SW480 (cell line): ENCODE measurements around the gene CAPZA1.

Source experiments
- DNase-seq: peaks from one replicate; pipeline ENCODE4 v3.0.0-alpha.2; 2016; ENCODE audit warnings: low spot score

Gene CAPZA1

GRCh38 chr1:112701227-112702066, 81.8 kb downstream of the CAPZA1 start:
- no peak for DNase-seq

DNA sequence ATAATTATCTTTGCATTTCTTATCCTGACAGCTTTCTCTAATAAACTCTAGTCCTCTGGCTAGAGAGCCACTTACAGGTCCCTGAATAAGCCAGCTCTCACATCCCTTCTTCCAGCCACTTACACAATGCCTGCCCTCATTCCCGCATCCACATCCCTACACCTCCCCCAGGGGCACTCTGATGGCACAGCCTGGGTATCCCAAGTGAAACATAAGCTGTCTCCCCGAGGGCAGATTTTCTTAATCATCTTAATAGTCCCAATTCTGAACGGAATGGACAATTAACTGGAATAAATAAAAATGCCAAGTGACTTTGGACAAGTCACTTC, 82.4 kb downstream of the CAPZA1 start:
- DNase-seq = no peak

- no peak for DNase-seq
Measured at GRCh38 chr1:112702420-112703261, 83.0 kb downstream of the CAPZA1 start.

- DNase-seq = no peak
Measured at GRCh38 chr1:112703706-112704105, 84.1 kb downstream of the CAPZA1 start.

DNA sequence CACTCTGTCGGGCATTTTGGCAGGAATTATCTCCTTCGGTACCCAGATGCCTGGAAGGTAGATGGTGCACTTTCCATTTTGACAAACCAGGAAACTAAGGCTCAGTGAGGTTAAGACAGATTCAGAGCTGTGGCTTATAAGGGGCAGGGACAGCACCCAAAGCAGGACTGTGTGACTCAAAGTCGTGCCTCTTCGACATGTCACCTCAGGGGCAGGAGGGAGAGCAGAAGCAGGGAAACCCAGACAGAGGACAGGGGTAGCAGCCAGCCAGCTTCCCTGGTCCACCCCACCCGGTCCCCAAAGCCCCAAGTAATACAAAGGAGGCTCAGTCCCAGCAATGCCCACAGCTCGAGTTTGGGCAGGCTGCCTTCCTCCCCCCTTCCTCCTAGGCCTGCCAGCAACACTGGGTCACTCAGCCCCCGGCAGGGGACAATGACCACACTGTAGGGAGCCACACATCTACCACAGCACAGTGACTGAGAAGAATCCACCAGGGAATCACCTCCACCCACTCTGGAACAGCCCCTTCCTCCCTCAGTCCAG, 84.8 kb downstream of the CAPZA1 start:
- peak; percentile 8 for DNase-seq

DNA sequence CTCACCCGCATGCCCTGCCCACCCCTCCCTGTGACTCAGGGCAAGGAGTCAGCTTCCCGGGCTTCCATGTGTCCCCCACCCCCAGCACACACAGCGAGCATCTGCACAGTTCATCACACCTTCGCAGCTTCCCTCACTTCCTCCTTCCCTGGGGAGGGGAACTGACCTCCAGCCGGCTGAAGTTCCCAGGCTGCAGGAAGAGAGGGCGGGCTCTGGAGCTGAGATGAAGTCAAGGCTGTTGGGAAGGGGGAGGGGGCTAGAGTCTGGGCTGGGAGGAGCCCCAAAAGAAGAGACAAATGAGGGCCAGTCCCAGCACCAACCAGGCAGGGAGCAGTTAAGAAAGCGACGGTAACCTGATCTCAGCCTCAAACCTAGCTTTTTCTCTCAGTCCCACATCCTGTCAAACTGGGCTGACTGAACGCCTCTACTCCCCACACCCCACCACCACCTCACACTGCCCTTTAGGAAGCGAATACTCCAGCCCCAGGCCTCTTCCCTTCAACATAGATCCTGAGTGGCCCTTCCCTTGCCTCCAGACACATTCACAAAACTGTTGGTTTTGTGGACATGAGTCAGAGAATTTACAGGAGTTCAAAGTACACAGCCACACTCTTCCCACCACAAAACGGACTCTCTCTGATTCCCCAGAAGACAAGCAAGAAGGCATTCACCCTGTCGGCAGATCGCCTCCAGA, 85.4 kb downstream of the CAPZA1 start:
- DNase-seq = peak; percentile 89

GRCh38 chr1:112706505-112707220, 87.0 kb downstream of the CAPZA1 start, which contains the start of gene RHOC:
RHOC (minus strand) TSS chr1:112707127; CDS start chr1:112703799, 3,328 bp downstream.
- peak; percentile 39 for DNase-seq

DNA sequence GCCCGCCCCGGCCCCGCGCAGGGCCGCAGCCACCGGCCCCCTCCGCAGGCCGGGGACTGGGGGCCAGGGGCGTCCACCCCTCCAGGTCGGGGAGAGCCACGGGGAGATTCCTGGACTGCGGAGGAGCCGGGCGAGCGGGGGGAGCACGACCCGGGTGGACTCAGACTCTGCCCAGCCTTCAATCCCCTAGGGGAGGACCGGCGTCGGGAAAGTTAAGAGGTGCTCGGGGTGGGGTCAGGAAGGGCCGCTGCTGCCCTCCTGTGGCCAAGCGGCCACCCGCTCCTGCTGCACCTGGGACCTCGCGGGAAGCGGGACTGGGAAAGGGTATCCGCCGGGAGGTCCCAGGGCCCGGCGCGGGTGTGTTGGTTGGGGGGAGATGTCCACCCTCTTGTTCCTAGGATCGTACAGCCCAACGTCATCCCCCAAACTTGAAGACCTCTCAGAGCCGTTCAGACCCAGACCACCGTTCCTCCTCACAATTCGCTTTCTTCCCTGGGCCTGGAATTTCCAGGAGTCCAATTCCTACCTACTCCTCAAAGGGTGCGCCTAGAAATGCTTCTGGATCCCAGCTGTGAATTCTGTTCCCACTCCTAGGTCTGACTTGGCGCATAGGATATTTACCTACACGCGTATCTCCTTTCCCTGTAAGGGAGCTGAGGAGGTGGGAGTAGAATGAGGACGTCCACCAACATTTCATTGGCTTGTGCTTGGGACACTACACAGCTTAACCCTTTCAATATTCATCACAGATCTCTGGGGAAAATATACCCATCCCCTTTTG, 87.8 kb downstream of the CAPZA1 start:
- DNase-seq = peak; percentile 91

DNA sequence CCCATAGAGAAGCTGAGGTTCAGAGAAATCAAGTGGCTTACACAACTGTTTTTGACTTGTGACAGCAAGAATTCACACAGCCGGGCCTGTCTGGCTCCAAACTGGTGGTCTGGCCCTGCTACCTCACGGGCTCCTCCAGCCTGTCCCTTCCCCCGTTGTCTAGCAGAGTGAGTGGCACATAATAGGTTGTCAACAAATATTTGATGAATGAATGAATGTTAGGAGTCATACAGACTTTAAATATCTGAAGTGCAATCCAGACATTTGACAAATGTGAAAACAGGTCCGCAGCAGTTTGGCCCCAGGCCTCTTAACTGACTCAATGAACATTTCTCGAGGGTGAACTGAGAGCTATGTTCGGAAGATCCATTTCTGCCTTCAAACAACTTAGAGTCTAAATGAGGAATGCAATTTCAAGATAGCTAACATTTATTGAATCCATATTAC, 88.4 kb downstream of the CAPZA1 start:
- no peak for DNase-seq

DNA sequence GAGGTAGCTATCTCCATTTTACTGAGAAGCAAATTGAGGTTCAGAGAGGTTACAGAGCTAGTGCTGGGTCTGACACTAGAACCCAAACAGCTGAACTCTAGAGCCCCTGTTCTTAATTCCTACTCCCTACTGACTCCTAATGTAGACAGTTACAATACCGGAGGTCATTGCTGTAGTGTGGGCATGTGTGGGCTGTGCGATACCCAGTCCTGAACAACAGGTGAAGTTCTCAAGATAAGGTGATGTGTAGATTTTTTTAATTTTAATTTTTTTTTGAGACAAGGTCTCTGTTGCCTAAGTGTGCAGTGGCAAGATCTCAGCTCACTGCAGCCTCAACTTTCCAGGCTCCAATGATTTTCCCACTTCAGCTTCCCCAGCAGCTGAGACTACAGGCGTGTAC, 88.9 kb downstream of the CAPZA1 start:
- no peak for DNase-seq

- no peak for DNase-seq
Measured at GRCh38 chr1:112710159-112710558, 90.5 kb downstream of the CAPZA1 start.

GRCh38 chr1:112710586-112710985, 91.0 kb downstream of the CAPZA1 start:
- DNase-seq = no peak

DNA sequence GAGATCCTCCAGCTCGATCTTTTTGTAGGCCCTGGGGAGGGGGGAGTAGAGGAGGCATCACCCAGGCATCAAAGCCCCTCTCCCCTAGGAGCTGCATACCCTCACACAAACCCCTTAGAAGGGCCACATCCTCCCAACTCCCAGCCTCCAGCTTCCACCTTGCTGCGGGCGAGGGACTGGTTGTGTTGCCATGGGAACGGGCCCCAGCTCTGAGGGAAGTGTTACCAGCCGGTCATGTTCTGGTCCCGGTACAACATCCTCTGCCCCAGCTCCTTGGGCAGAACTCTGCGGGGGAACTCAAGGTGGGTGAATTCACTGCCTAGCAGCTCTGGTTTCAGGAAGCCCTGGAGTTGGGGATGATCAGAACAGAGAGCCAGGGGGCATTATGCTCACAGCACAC, 91.4 kb downstream of the CAPZA1 start:
- DNase-seq = no peak

- DNase-seq = no peak
Measured at GRCh38 chr1:112711670-112712069, 92.0 kb downstream of the CAPZA1 start.

DNA sequence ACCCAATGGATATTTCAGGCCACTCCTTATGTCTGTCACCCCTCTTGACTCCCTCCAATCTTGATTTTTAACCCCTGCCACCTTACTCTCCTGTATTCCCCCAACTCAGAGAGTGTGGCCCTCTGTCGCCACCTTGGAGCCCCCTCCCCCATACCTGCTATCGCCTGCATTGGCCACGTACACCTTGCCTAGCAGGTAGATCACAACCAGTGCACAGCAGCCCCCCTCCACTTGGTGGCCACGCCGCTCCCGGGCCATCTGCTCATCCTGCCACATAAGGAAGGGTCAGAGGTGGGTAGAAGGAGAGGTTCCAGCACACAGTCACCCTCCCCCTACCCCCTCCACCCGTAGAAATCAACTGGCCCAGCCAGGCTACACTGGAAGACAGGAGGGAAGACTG, 92.6 kb downstream of the CAPZA1 start:
- DNase-seq = no peak

DNA sequence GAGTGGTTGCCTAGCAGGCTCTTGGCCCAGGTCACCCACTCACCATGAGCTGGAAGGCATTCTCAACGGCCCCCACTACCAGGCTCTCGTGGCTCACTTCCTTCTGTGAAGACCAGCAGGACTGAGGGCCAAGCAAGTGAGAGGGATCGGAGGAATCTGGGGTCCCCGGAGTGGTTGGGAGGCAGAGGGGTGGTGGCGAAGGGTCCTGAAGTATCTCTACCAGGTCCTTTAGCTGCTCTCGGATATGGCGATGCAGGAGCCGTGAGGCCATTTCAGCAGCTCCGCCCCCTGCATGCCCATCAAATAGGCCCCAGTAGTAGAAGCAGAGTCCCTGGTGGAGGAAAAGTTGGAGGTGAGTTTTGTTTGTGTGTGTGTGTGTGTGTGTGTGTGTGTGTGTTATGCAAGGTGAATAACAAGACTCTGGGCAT, 93.1 kb downstream of the CAPZA1 start:
- no peak for DNase-seq

DNA sequence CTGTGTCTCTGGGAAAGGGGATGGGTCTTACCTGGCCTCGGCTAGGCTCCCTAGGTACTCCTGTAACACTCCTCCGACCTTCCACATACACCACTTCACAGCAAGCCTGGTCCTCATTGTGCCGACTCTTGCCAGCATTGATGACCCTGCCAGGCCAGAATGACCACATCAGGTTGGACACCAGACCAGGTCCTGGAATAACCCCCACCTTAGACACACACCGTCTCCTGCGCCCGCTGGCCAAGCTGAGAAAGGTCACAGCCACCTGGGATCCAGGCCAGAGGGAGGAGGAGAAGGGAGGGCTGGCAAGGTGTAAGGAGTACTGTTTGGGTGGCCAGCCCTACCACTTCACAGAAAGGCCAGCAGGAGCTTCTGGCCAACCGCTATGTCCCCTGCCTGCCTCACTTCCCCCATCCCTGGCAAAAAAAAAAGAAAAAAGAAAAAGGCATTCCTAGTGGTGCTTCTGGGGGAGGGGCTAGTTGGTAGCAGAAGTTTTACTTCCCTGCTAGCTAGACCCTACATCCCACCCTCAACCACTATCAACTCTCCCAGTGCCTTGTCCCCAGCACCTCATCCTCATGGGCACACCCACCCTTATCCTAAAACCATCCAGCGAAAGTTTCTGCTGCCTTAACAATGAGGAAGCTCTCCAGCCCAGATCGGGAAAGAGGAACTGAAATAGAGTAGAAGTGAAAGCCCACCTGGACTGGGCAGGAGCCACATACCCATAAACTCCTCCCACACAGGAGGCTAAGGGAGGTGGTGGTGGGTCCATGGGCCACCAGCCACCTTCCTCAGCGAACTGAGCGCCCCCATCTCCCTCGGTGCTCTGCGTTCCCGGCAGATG, 94.1 kb downstream of the CAPZA1 start:
- DNase-seq = no peak

GRCh38 chr1:112714313-112715263, 95.0 kb downstream of the CAPZA1 start:
- DNase-seq = no peak
